G401.6 (cell line): ENCODE data around the gene MAP3K14.

Experiments used
- FAIRE-seq: peaks from 2 replicates; lab custom pipeline; 2012; peaks lifted over from hg19 to GRCh38; lab: Jason Lieb, UNC

Gene MAP3K14

GRCh38 chr17:45221081-45222013 lies 95.5 kb downstream of the MAP3K14 start, which contains the start of gene FMNL1:
TSS of gene FMNL1 (plus strand) at chr17:45221885. CDS start at chr17:45222125, 240 bp downstream.
- FAIRE-seq, result no peak

DNA sequence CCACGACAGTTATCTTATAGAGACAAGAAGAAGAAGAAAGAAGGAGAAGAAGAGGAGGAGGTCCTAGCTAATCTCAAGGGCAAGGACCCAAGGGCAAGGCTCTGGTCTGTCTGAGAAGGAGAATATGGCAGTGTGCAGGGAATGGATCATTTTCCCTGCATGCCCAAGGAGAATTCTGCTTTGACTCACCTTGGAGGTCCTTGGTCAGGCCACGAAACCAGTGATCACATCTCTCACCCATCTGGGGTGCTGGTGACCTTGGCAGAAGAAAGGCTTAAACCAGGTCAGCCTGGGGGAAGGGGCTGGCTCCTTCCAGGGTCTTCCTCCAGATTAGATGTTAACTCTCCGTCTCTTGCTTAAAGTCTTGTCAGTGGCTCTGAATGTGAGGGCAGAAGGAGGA lies 96.7 kb downstream of the MAP3K14 start:
- no peak for FAIRE-seq

GRCh38 chr17:45218895-45219661 lies 97.7 kb downstream of the MAP3K14 start:
- peak; percentile 95 for FAIRE-seq
